Neural cell (in vitro differentiated cells): ENCODE data around the gene C3orf62. TPM values are rescaled to one million over a fixed set of nuclear protein-coding genes. Genes with fewer than 3 reads are reported as not detected.

Experiments used
- polyA plus RNA-seq: library from polyadenylated mRNA; depleted of rRNA; stranded (reverse); fragments of >200 nt; gene quantifications from 2 replicates; pipeline ENCODE4 v1.2.3, GENCODE V29; 2014
- small RNA-seq, 3 experiments: library from RNA; depleted of rRNA; stranded (forward); fragments of <200 nt; gene quantifications; one replicate each; pipeline ENCODE3, GENCODE V24; 2012

Gene C3orf62
- polyA plus RNA-seq, 1 donor from 2014 or later: 15.6 TPM

Small RNAs within 50 kb of the gene (small RNA-seq; reads per million reads assigned to genes)
- gene AC121247.2 (0 reads per million in 3 experiments), gene MIR4271 (0 reads per million in 3 experiments), gene RF00019 (0 to 1.2 (median 0) reads per million in 3 experiments)

Other genes starting within 250 kb of the C3orf62 start
- gene IMPDH2, start 247.8 kb downstream of the C3orf62 start, polyA plus RNA-seq: 137 and 148 TPM in 2 replicates
- gene QRICH1, start 183.2 kb downstream of the C3orf62 start, polyA plus RNA-seq: 87.5 and 122 TPM in 2 replicates
- 174 and 212 TPM in 2 replicates for gene QARS1, start 172.5 kb downstream of the C3orf62 start, polyA plus RNA-seq
- 58.5 and 62.0 TPM in 2 replicates for gene USP19, start 156.4 kb downstream of the C3orf62 start, polyA plus RNA-seq
- gene LAMB2, start 144.2 kb downstream of the C3orf62 start, polyA plus RNA-seq: 2.0 and 15.9 TPM in 2 replicates
- 14.8 and 25.7 TPM in 2 replicates for gene CCDC71, start 110.9 kb downstream of the C3orf62 start, polyA plus RNA-seq
- gene KLHDC8B, start 105.6 kb downstream of the C3orf62 start, polyA plus RNA-seq: 64.2 and 65.1 TPM in 2 replicates
- gene USP4, start 62.8 kb upstream of the C3orf62 start, polyA plus RNA-seq: 35.5 and 42.7 TPM in 2 replicates
- 106 and 130 TPM in 2 replicates for gene GPX1, start 81.1 kb upstream of the C3orf62 start, polyA plus RNA-seq
- 142 and 159 TPM in 2 replicates for gene RHOA, start 134.7 kb upstream of the C3orf62 start, polyA plus RNA-seq
- 17.1 and 23.5 TPM in 2 replicates for gene TCTA, start 135.2 kb upstream of the C3orf62 start, polyA plus RNA-seq
- 5.0 and 6.1 TPM in 2 replicates for gene AMT, start 145.2 kb upstream of the C3orf62 start, polyA plus RNA-seq
- 20.5 and 23.7 TPM in 2 replicates for gene NICN1, start 152.1 kb upstream of the C3orf62 start, polyA plus RNA-seq
- 14.3 and 16.5 TPM in 2 replicates for gene DAG1, start 193.0 kb upstream of the C3orf62 start, polyA plus RNA-seq